A549 (cell line): Measurements from ENCODE around the gene PRKN. TPM values are rescaled to one million over a fixed set of nuclear protein-coding genes. Genes with fewer than 3 reads are reported as not detected.

ENCODE experiments used
- ATAC-seq, 2 experiments: fragments of 200-7000 bp in 1 of 2; fragments of >200 bp in 1 of 2; cut with Nextera tagmentation in 1 of 2; cut with Tn5 transposase in 1 of 2; 3 replicates each; pipeline versions ENCODE4 v1.8.0 to v1.9.1; 2018 to 2020; ENCODE audit warnings: mild to moderate bottlenecking in 1 of 2, moderate library complexity in 1 of 2
- CTCF ChIA-PET: fragments of 300-600 bp; sonication (Branson Sonifier 250); formaldehyde crosslinking; extraction: SDS; loops from one replicate; lab custom pipeline; 2021; ENCODE audit warnings: antibody characterized with exemption, inconsistent platforms; lab: Yijun Ruan, JAX
- POLR2A ChIA-PET: fragments of 350-600 bp; formaldehyde crosslinking; extraction: SDS; loops from one replicate; lab custom pipeline; 2021; ENCODE audit warnings: antibody characterized with exemption, inconsistent platforms; lab: Yijun Ruan, JAX
- DNase-seq, 2 experiments: peaks; one replicate each; pipeline versions ENCODE4 v3.0.0 to v3.0.0-alpha.2; 2011 to 2016; ENCODE audit warnings: low read depth in 1 of 2, low spot score in 1 of 2
- FAIRE-seq: peaks from 2 replicates; lab custom pipeline; 2011; peaks lifted over from hg19 to GRCh38; lab: Jason Lieb, UNC
- H3K27ac ChIP-seq, 2 experiments: fragments of >200 bp; sonication (Bioruptor Twin); formaldehyde crosslinking; 3 replicates each; pipeline ENCODE4 v1.5.1; 2016 to 2017
- H3K4me1 ChIP-seq: fragments of >200 bp; sonication (Bioruptor Twin); formaldehyde crosslinking; 3 replicates; pipeline ENCODE4 v1.6.1; 2016
- H3K4me2 ChIP-seq: fragments of >200 bp; sonication (Bioruptor Twin); formaldehyde crosslinking; 3 replicates; pipeline ENCODE4 v1.6.1; 2016
- H3K4me3 ChIP-seq: fragments of >200 bp; sonication (Bioruptor Twin); formaldehyde crosslinking; 3 replicates; pipeline ENCODE4 v1.5.1; 2016
- H3K9me3 ChIP-seq: fragments of >200 bp; sonication (Bioruptor Twin); formaldehyde crosslinking; 3 replicates; pipeline ENCODE4 v1.6.1; 2016
- FOSL2 ChIP-seq, 2 experiments: fragments of 450-650 bp in 1 of 2; fragments of >200 bp in 1 of 2; sonication (Bioruptor Twin) in 1 of 2; formaldehyde crosslinking; IDR thresholded peaks; 2 replicates each; pipeline versions ENCODE4 v1.5.0 to v1.6.1; 2016 to 2020; ENCODE audit warnings: mild to moderate bottlenecking in 1 of 2, moderate library complexity in 1 of 2
- HEYL ChIP-seq: fragments of 250-450 bp; sonication (Bioruptor Pico); IDR thresholded peaks from 2 replicates; pipeline ENCODE4 v1.8.0; 2021; ENCODE audit warnings: mild to moderate bottlenecking, moderate library complexity
- HOXB5 ChIP-seq: fragments of 250-450 bp; sonication (Bioruptor Pico); IDR thresholded peaks from 2 replicates; pipeline ENCODE4 v1.5.0; 2020; ENCODE audit warnings: mild to moderate bottlenecking, moderate library complexity
- KDM5A ChIP-seq: fragments of 200-600 bp; sonication (generic); IDR thresholded peaks from 2 replicates; pipeline ENCODE4 v1.6.1; 2016; ENCODE audit warnings: antibody characterized with exemption, mild to moderate bottlenecking
- MAZ ChIP-seq: fragments of 150-350 bp; IDR thresholded peaks from 2 replicates; pipeline ENCODE4 v1.6.1; 2014; ENCODE audit warnings: antibody characterized with exemption, low read depth, low read length, borderline replicate concordance
- POLR2AphosphoS2 ChIP-seq: conservative IDR thresholded peaks from 2 replicates; pipeline ENCODE4 v1.6.1; 2012; ENCODE audit warnings: low read length, improper control_type of control experiment, inconsistent platforms
- WGBS: methylation state at CpG from one replicate; pipeline ENCODE4 v1.1.6; 2017; ENCODE audit errors: missing lambda C conversion rate; 5-methylcytosine and 5-hydroxymethylcytosine counted together
- polyA plus RNA-seq, 4 experiments: library from polyadenylated mRNA; depleted of rRNA in 3 of 4; stranded (reverse); fragments of >200 nt; fragmentation: RNase III in 1 of 4; extraction: RNeasy Plus Mini Kit Qiagen cat#74134 plus additional on column Dnase treatment in 1 of 4; gene quantifications; 2 replicates in 3 of 4; 3 replicates in 1 of 4; pipeline ENCODE4 v1.2.3, GENCODE V29; 2011 to 2017
- TF ChIP-seq, protein P1 (sequence below): fragments of >200 bp; sonication (Bioruptor Twin); formaldehyde crosslinking; IDR thresholded peaks from 3 replicates; pipeline ENCODE4 v1.5.1; 2016
- TF ChIP-seq, protein P2 (sequence below): fragments of 450-650 bp; IDR thresholded peaks from 2 replicates; pipeline ENCODE4 v1.6.1; 2014; ENCODE audit warnings: antibody characterized with exemption
- TF ChIP-seq, protein P3 (sequence below): fragments of >200 bp; sonication (Bioruptor Twin); formaldehyde crosslinking; IDR thresholded peaks from 2 replicates; pipeline ENCODE4 v1.6.1; 2016

Gene PRKN
- polyA plus RNA-seq, 2 of the 4 experiments (the other 2 are of a cell fraction) = 0.36 to 0.39 TPM

DNA sequence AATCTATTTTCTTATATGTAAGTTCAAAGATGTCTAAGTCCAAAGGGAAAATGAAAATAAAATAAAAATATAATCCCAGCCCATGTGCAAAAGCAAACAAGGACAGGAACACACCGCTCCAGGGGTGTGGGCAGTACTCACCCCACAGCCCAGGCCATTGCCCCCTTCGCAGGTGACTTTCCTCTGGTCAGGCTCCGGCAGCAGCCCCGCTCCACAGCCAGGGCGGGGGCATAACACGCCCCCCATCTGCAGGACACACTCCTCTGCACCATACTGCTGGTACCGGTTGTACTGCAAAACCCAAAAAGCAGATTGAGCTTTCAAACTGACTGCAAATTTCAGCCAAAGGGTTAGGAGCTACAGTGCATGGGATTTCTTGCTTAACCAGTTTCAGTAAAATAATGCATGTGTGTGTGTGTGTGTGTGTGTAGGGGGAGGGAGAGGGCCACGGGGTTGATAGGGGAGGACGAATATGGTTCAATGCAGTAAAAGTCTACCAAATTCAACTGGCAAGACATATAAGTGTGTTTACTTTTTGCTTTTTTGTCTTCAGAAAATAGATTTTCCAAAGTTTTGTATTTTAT, 1178.8 kb downstream of the PRKN start (continued):
- TF ChIP-seq, protein P1, sequence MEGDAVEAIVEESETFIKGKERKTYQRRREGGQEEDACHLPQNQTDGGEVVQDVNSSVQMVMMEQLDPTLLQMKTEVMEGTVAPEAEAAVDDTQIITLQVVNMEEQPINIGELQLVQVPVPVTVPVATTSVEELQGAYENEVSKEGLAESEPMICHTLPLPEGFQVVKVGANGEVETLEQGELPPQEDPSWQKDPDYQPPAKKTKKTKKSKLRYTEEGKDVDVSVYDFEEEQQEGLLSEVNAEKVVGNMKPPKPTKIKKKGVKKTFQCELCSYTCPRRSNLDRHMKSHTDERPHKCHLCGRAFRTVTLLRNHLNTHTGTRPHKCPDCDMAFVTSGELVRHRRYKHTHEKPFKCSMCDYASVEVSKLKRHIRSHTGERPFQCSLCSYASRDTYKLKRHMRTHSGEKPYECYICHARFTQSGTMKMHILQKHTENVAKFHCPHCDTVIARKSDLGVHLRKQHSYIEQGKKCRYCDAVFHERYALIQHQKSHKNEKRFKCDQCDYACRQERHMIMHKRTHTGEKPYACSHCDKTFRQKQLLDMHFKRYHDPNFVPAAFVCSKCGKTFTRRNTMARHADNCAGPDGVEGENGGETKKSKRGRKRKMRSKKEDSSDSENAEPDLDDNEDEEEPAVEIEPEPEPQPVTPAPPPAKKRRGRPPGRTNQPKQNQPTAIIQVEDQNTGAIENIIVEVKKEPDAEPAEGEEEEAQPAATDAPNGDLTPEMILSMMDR = no peak

DNA sequence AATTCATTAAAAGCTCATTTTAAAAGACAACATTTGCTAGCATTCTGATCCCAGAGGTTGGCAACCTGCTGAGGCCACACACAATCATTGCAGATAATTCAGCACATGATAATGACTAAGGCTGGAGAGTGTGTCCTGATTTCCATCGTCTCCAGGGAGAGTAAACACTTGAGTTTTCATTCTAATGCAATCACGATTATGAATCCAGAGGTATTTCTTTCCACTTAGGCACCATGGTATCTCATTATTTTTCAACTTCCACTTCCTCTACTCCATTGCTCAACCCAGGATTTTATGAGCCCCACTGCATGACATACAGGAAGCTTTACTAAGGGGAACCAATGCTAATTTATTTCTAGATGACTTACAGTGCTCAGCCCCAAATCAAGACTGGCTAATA, 1179.9 kb downstream of the PRKN start:
- peaks cover 7% of the 10 kb centered on the region; the same call in 1 of the 3 replicates for H3K4me1 ChIP-seq
- DNase-seq (peak in 1 of 2 experiments; percentile 20), ATAC-seq (peak in 1 of 2 experiments; percentile 64; a peak in 2 of 6 replicates)
- CTCF ChIA-PET = interaction anchor here (1.2 kb wide), 1 partner anchor 815 kb away, joined by 3 read pairs; no protein-coding TSS in a partner anchor
- no peak overlapping the region for H3K4me2 ChIP-seq
- TF ChIP-seq, protein P1 = no peak
- no peak for TF ChIP-seq KDM5A
- TF ChIP-seq, protein P2, sequence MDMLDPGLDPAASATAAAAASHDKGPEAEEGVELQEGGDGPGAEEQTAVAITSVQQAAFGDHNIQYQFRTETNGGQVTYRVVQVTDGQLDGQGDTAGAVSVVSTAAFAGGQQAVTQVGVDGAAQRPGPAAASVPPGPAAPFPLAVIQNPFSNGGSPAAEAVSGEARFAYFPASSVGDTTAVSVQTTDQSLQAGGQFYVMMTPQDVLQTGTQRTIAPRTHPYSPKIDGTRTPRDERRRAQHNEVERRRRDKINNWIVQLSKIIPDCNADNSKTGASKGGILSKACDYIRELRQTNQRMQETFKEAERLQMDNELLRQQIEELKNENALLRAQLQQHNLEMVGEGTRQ = no peak
- TF ChIP-seq, all 56 proteins: peak for 0
- WGBS = 14% methylated on average over 2 of the region's 2 CpGs
- no peak for FAIRE-seq
- no peak overlapping the region for H3K4me3 ChIP-seq
- POLR2A ChIA-PET = no interaction called here
- no peak overlapping the region for H3K27ac ChIP-seq
- no peaks in the 10 kb centered on the region for H3K9me3 ChIP-seq

- H3K9me3 ChIP-seq = no peaks in the 10 kb centered on the region
- no peak for DNase-seq
- TF ChIP-seq HEYL (CRISPR knock-in tag) (no peak), HOXB5 (CRISPR knock-in tag) (no peak), FOSL2 (IDR thresholded peaks at IDR 0.05) (no peak), FOSL2 (CRISPR knock-in tag; IDR thresholded peaks at IDR 0.05) (no peak)
- TF ChIP-seq, protein P3, sequence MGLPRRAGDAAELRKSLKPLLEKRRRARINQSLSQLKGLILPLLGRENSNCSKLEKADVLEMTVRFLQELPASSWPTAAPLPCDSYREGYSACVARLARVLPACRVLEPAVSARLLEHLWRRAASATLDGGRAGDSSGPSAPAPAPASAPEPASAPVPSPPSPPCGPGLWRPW = no peak
- TF ChIP-seq, all 56 proteins: peak for 0
- POLR2A ChIA-PET = no interaction called here
- no peak overlapping the region for H3K4me2 ChIP-seq
- CTCF ChIA-PET = no interaction called here
- H3K4me1 ChIP-seq = peaks cover 7% of the 10 kb centered on the region; the same call in 1 of the 3 replicates
- H3K4me3 ChIP-seq = no peak overlapping the region
- WGBS = 65% methylated on average over 1 of the region's 1 CpG
- no peak for FAIRE-seq
- no peak overlapping the region for H3K27ac ChIP-seq
- no peak for ATAC-seq
Measured at GRCh38 chr6:161546632-161547031, 1180.9 kb downstream of the PRKN start.

DNA sequence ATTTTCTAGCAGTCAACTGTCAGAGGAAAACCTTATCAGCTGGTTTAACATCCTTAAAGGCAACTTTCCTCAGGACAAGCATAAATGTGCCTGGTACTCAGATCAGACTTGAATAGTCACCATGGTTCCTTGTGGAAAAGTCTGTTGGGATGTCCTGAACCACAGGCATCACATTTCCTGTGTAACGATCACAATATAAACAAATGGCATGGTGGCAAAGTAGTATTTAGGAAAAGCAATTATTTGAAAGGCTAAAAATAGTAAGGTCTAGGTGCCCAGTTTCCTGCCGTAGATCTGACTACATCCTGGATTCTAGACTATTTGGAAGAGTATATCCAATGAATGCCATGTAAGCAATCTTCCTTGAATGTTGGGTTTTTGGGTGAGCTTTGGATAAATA, 1181.8 kb downstream of the PRKN start:
- ChIA-PET POLR2A (no interaction called here), CTCF (no interaction called here)
- ATAC-seq = no peak
- no peak for FAIRE-seq
- no peak overlapping the region for H3K4me2 ChIP-seq
- TF ChIP-seq POLR2AphosphoS2 = no peak
- no peak for TF ChIP-seq MAZ
- H3K9me3 ChIP-seq = no peaks in the 10 kb centered on the region
- WGBS = 71% methylated on average over 2 of the region's 2 CpGs
- H3K4me3 ChIP-seq = no peak overlapping the region
- no peak for DNase-seq
- H3K4me1 ChIP-seq = peaks cover 7% of the 10 kb centered on the region; the same call in 1 of the 3 replicates
- H3K27ac ChIP-seq = no peak overlapping the region
